ENCODE measurements around the gene RAB37. TPM values are rescaled to one million over a fixed set of nuclear protein-coding genes. Genes with fewer than 3 reads are reported as not detected.

RAB37 gene
- total RNA-seq, 1 experiment from 2014 or later: 2.5 TPM

GRCh38 chr17:74699236-74699635 lies 37.8 kb upstream of the RAB37 start:
- no peak overlapping the region for H3T11ph ChIP-seq (ENCODE audit: low read length)
- no peak for TF ChIP-seq CTCF (conservative IDR thresholded peaks at IDR 0.05)
- no peak overlapping the region for H3K4ac ChIP-seq (ENCODE audit: low read depth, low read length)
- H2AFZ ChIP-seq (ENCODE audit: low read length): no peak overlapping the region
- no peaks in the 10 kb centered on the region for H3K36me3 Mint-ChIP-seq (ENCODE audit: insufficient read depth in 1 of 3, low read depth in 3 of 3)
- no peaks in the 10 kb centered on the region for H3K79me1 ChIP-seq (ENCODE audit: insufficient read depth, low read depth, low read length, poor library complexity, severe bottlenecking)
- H4K8ac ChIP-seq (replicated peaks; ENCODE audit: insufficient read length, low read depth, low read length): no peak overlapping the region
- no CpG with 5 or more reads among the region's 9 CpGs for WGBS (ENCODE audit: extremely low coverage, insufficient read length, low lambda C conversion rate)
- H2BK120ac ChIP-seq (ENCODE audit: low read depth, low read length, poor library complexity, severe bottlenecking): no peak overlapping the region
- H3K23ac ChIP-seq (ENCODE audit: insufficient read length, low read depth, low read length): no peak overlapping the region
- H3K4me3 Mint-ChIP-seq: no peak overlapping the region
- no peak overlapping the region for H2BK20ac ChIP-seq (ENCODE audit: low read depth, low read length, poor library complexity, severe bottlenecking)
- H4K5ac ChIP-seq (ENCODE audit: insufficient read length, low read depth, low read length): no peak overlapping the region
- H2AK5ac ChIP-seq (ENCODE audit: insufficient read length, low read length): no peak overlapping the region
- no peak overlapping the region for H3K9ac ChIP-seq (ENCODE audit: extremely low read depth, insufficient read length, low read length)
- no peaks in the 10 kb centered on the region for H3K23me2 ChIP-seq (ENCODE audit: insufficient read length, low read depth, low read length, poor library complexity, severe bottlenecking)
- no peaks in the 10 kb centered on the region for H3K9me3 ChIP-seq (ENCODE audit: control insufficient read depth, low read depth, low read length)
- H3K18ac ChIP-seq (ENCODE audit: insufficient read length, low read depth, low read length): no peak overlapping the region
- no peak overlapping the region for H3K27ac ChIP-seq (ENCODE audit: insufficient read length, low read depth, low read length)
- no peaks in the 10 kb centered on the region for H3K4me1 Mint-ChIP-seq
- H4K91ac ChIP-seq (ENCODE audit: insufficient read length, low read depth, low read length): no peak overlapping the region
- peaks cover 2% of the 10 kb centered on the region; the same call in 1 of the 2 replicates for H3K27me3 ChIP-seq (ENCODE audit: insufficient read depth, low read length)
- H2BK5ac ChIP-seq (ENCODE audit: insufficient read length, low read length): no peak overlapping the region
- peaks cover 56% of the 10 kb centered on the region for H3K27me3 Mint-ChIP-seq (ENCODE audit: low read depth)
- no peaks in the 10 kb centered on the region for H3K79me2 ChIP-seq (ENCODE audit: insufficient read depth, low read length)
- H4K20me1 ChIP-seq (ENCODE audit: control insufficient read depth, insufficient read depth, insufficient read length): no peaks in the 10 kb centered on the region
- no peak overlapping the region; a peak in 1 of 7 replicates for H3K27ac Mint-ChIP-seq
- no peak for DNase-seq
- H3K56ac ChIP-seq (ENCODE audit: insufficient read length, low read depth, low read length): no peak overlapping the region
- no peak overlapping the region for H2BK12ac ChIP-seq (ENCODE audit: insufficient read length, low read depth, low read length)
- no peak overlapping the region for H3K14ac ChIP-seq (ENCODE audit: insufficient read depth, low read length)
- H3K4me1 ChIP-seq (ENCODE audit: insufficient read depth, low read length): no peaks in the 10 kb centered on the region
- peaks cover 2% of the 10 kb centered on the region in 2 experiments; a peak in 2 of 5 replicates for H3K9me3 Mint-ChIP-seq
- no peak overlapping the region for H2BK15ac ChIP-seq (ENCODE audit: low read depth, low read length)
- H3K4me2 ChIP-seq (ENCODE audit: insufficient read depth, insufficient read length, low read length): no peak overlapping the region

All from H9 (cell line).